ENCODE measurements around the gene RRAD. TPM values are rescaled to one million over a fixed set of nuclear protein-coding genes. Genes with fewer than 3 reads are reported as not detected.

RRAD gene
- total RNA-seq, 1 donor = 0.72 TPM

DNA sequence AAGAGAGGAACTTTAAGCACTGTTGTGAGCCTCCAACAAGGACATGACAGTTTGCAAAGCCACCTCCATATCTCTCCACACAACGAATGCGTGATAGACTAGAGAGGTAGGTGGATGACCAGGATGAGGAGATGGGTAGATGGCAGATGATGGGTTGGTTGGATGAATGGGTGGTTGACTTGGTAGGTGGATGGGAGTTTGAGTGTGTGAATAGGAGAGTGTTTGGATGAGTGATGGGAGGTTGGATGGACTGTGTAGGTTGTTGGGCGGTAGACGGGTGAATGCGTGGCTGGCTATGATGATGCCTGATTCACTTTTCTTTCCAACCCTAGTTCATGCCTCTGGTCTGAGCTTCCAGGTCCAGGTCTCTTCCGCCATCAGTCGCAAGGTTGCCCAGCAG lies 10.8 kb downstream of the RRAD start:
- H3K4me3 ChIP-seq (ENCODE audit: low read depth, low read length) = no peak overlapping the region
- TF ChIP-seq, protein P1, sequence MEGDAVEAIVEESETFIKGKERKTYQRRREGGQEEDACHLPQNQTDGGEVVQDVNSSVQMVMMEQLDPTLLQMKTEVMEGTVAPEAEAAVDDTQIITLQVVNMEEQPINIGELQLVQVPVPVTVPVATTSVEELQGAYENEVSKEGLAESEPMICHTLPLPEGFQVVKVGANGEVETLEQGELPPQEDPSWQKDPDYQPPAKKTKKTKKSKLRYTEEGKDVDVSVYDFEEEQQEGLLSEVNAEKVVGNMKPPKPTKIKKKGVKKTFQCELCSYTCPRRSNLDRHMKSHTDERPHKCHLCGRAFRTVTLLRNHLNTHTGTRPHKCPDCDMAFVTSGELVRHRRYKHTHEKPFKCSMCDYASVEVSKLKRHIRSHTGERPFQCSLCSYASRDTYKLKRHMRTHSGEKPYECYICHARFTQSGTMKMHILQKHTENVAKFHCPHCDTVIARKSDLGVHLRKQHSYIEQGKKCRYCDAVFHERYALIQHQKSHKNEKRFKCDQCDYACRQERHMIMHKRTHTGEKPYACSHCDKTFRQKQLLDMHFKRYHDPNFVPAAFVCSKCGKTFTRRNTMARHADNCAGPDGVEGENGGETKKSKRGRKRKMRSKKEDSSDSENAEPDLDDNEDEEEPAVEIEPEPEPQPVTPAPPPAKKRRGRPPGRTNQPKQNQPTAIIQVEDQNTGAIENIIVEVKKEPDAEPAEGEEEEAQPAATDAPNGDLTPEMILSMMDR (IDR thresholded peaks at IDR 0.05; ENCODE audit: insufficient read depth, low read length) = no peak
- no peak for DNase-seq (ENCODE audit: low read depth)

DNA sequence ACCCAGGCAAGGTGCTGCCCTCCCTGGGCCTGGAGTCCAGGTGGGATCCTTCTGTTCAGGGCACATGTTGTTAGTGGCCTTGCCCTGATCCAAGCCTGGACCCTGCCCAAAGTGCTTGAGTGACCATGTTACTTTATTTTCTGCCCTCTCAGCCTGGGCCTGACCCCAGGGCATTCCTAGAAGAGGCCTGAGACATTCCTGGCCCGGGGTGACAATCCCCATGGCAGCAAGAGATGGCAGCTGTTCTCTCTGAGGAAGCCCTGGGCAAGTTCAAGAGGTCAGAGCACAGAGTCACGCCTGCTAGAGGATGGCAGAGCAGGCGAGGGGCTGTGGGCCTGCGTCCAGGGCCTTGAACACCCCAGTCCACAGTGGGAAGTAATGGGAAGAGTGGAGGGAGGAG lies 11.6 kb downstream of the RRAD start:
- no peak overlapping the region for H3K4me3 ChIP-seq (ENCODE audit: low read depth, low read length)

DNA sequence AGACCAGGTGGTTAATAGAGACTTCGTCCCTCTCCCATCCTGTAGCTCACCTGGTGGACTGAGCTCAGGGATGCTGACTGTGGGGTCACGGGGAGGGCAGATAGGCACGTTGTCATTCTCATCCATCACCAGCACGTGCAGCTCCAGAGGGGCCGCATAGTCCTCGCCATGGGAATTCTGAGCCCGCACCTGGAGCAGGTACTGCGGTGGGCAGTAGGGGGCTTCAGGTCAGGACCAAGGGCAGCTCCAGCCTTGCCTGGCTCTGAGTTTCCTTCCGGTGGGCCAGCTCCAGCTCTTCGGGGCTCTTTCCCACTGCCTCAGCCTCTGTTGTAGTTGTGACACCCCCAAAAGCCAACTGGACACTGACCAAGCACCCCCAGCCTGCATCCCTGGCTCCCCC lies 12.3 kb downstream of the RRAD start:
- TF ChIP-seq, protein P1 (IDR thresholded peaks at IDR 0.05; ENCODE audit: insufficient read depth, low read length) = no peak
- H3K4me3 ChIP-seq (ENCODE audit: low read depth, low read length) = no peak overlapping the region
- no peak for DNase-seq (ENCODE audit: low read depth)

More for the DNA sequence above, 11.6 kb downstream of the RRAD start:
- no peak for DNase-seq (ENCODE audit: low read depth)
- TF ChIP-seq, protein P1 (IDR thresholded peaks at IDR 0.05; ENCODE audit: insufficient read depth, low read length) = no peak

DNA sequence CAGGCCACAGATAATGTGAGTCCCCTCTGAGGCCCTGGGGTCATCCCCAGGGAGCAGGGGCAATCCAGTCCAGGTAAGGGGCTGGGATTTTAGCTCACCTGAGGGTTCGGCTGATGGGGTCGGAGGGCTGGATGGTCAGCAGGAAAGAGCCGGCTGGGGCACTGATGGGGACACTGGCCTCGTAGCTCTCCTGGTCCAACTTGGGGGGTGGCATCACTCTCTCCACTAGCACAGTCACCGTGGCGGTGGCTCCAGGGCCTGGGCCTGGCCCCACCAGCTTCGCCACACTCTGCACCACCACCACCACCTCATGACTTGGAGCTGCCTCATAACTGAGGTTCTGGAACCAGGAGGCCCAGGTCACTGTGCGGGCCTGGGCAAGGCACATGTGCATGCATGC lies 13.5 kb downstream of the RRAD start:
- DNase-seq (ENCODE audit: low read depth) = no peak
- TF ChIP-seq, protein P1 (IDR thresholded peaks at IDR 0.05; ENCODE audit: insufficient read depth, low read length) = no peak
- no peak overlapping the region for H3K4me3 ChIP-seq (ENCODE audit: low read depth, low read length)

DNA sequence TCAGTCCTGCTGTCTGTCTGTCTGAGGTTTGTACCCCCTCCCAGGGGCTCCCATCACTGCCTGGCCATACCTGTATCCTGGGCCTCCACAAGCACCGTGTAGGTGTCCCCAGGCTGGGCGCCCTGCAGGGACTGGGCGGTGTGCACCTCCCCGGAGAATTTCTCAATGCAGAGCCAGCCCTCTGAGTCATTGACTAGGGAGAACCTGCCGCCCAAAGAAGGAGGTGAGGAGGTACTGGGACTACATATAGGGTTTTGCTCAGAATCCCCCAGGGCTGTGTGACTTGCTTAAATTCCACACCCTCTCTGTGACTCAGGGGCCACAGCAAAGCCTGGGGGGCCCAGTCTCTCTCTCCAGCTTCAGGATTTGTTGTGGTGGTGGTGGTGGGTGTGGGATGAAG lies 14.2 kb downstream of the RRAD start:
- H3K4me3 ChIP-seq (ENCODE audit: low read depth, low read length) = no peak overlapping the region
- no peak for DNase-seq (ENCODE audit: low read depth)
- TF ChIP-seq, protein P1 (IDR thresholded peaks at IDR 0.05; ENCODE audit: insufficient read depth, low read length) = no peak

DNA sequence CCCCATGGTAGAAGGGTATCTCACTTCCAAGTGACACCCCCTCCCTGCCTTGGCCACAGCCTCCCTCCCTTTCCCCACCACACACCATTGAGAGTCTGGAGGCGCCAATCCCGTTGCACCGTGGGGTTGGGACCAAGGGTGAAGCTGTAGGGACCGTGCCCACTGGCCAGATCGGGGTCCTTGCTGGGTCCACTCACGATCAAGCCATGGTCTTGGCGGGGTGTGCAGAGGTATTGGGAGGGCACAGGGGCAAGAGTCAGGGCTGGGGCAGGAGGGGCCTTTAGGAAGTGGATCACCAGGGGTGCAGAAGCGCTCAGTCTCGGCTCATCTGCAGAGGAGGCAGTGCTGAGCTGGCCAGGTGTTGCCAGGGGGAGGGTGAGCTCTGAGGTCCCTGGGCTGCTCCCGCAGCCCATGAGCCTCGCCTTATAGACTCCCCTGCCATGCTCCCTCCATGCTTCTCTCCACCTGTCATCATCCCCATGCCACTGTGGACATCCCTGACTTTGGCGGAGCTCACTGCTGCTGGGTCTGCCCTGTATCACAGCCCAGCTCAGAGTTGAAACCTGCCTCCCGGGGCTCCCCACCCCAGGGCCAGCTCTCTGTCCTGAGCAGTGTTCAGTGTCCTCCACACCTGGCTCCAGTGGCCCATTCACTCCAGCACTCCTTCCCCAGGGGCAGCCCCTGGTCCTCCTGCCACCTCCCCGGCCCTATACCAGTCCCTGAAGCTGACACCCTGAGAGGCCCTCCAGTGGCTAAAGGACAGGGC lies 15.0 kb downstream of the RRAD start:
- TF ChIP-seq, protein P1 (IDR thresholded peaks at IDR 0.05; ENCODE audit: insufficient read depth, low read length) = no peak
- no peak for DNase-seq (ENCODE audit: low read depth)
- no peak overlapping the region for H3K4me3 ChIP-seq (ENCODE audit: low read depth, low read length)
